Sigmoid colon (tissue), 7 donors: ENCODE data around the gene SH3RF3. TPM values are rescaled to one million over a fixed set of nuclear protein-coding genes. Genes with fewer than 3 reads are reported as not detected.

ENCODE experiments used
- DNase-seq: peaks from one replicate; pipeline ENCODE4 v3.0.0-alpha.2; 2019
- H3K27ac ChIP-seq, 4 donors: fragments of 200-600 bp; sonication (generic); one replicate each; pipeline ENCODE4 v1.5.1; 2016 to 2019; ENCODE audit warnings: mild to moderate bottlenecking in 1 of 4
- H3K27me3 ChIP-seq, 3 donors: fragments of 200-600 bp; sonication (generic); one replicate each; pipeline ENCODE4 v1.5.1; 2019; ENCODE audit warnings: mild to moderate bottlenecking in 1 of 3
- H3K36me3 ChIP-seq, 4 donors: fragments of 200-600 bp; sonication (generic); one replicate each; pipeline ENCODE4 v1.5.1; 2016 to 2019
- H3K4me1 ChIP-seq, 4 donors: fragments of 200-600 bp; sonication (generic); one replicate each; pipeline ENCODE4 v1.5.1; 2017 to 2019
- H3K4me3 ChIP-seq, 4 donors: fragments of 200-600 bp; sonication (generic); one replicate each; pipeline ENCODE4 v1.5.1; 2017 to 2019; ENCODE audit warnings: mild to moderate bottlenecking in 2 of 4, moderate library complexity in 1 of 4
- H3K9me3 ChIP-seq, 4 donors: fragments of 200-600 bp in 3 of 4; sonication (generic) in 3 of 4; one replicate each; pipeline versions ENCODE4 v1.5.1 to v1.6.1; 2013 to 2019
- CTCF ChIP-seq, 4 experiments: fragments of 450-650 bp in 3 of 4; fragments of 200-600 bp in 1 of 4; IDR thresholded peaks; one replicate each; pipeline ENCODE4 v1.5.1; 2016 to 2019; ENCODE audit warnings: antibody characterized with exemption in 4 of 4, mild to moderate bottlenecking in 3 of 4, moderate library complexity in 2 of 4
- EP300 ChIP-seq, 4 donors: sonication (generic); formaldehyde crosslinking; IDR thresholded peaks; one replicate each; pipeline ENCODE4 v1.6.1; 2017; ENCODE audit warnings: antibody characterized with exemption in 4 of 4
- POLR2A ChIP-seq, 2 donors: fragments of 450-650 bp; IDR thresholded peaks; one replicate each; pipeline ENCODE4 v1.6.1; 2016; ENCODE audit warnings: antibody characterized with exemption in 2 of 2, mild to moderate bottlenecking in 2 of 2, moderate library complexity in 2 of 2
- POLR2AphosphoS5 ChIP-seq, 4 donors: sonication (generic); formaldehyde crosslinking; IDR thresholded peaks; one replicate each; pipeline ENCODE4 v1.6.1; 2017; ENCODE audit warnings: antibody characterized with exemption in 4 of 4
- WGBS, 2 donors: extraction: QIAGEN DNeasy Blood & Tissue Kit; methylation state at CpG; one replicate each; pipeline ENCODE4 v1.1.7; 2013; 5-methylcytosine and 5-hydroxymethylcytosine counted together
- intact Hi-C: fragments of 100-400 bp; cut with DNase I; formaldehyde crosslinking; loops from one replicate; pipeline ENCODE4 v1.15.1; 2023
- polyA plus RNA-seq, 3 donors: library from polyadenylated mRNA; stranded (reverse); fragments of 200-250 nt; gene quantifications; one replicate each; pipeline ENCODE4 v1.2.3, GENCODE V29; 2013
- total RNA-seq, 4 donors: library from RNA; depleted of rRNA; stranded (reverse); fragments of >200 nt; gene quantifications; one replicate each; pipeline ENCODE4 v1.1.0, GENCODE V29; 2016
- donor health status: healthy with polysubstance abuse.
- donor health status: Bipolar disorder and iron deficiency.
- donor health status: healthy.

The SH3RF3 gene
- total and polyA plus RNA-seq, 7 donors = 0.69 to 10.0 (median 3.4) TPM

- no peaks in the 10 kb centered on the region for H3K36me3 ChIP-seq
- intact Hi-C loops = loop anchor here (10.0 kb wide), 1 partner anchor 516 kb away; no protein-coding TSS in a partner anchor
- peak overlapping the region in 3 of 4 donors; percentile 19 to 92 (median 42) for H3K27ac ChIP-seq
- no peaks in the 10 kb centered on the region for H3K27me3 ChIP-seq
- 77 to 80% methylated on average over 3 of the region's 3 CpGs for WGBS, 2 donors
- no peak for TF ChIP-seq CTCF (IDR thresholded peaks at IDR 0.05)
- TF ChIP-seq POLR2AphosphoS5 (IDR thresholded peaks at IDR 0.05) = peak in 2 of 4 donors; percentile 32 to 48
- no peaks in the 10 kb centered on the region for H3K9me3 ChIP-seq
- peaks cover 0 to 48% (median 32%) of the 10 kb centered on the region in 4 donors for H3K4me1 ChIP-seq
- DNase-seq = no peak
- no peak overlapping the region for H3K4me3 ChIP-seq
Observed at GRCh38 chr2:109178968-109179367, 50.0 kb downstream of the SH3RF3 start.

DNA sequence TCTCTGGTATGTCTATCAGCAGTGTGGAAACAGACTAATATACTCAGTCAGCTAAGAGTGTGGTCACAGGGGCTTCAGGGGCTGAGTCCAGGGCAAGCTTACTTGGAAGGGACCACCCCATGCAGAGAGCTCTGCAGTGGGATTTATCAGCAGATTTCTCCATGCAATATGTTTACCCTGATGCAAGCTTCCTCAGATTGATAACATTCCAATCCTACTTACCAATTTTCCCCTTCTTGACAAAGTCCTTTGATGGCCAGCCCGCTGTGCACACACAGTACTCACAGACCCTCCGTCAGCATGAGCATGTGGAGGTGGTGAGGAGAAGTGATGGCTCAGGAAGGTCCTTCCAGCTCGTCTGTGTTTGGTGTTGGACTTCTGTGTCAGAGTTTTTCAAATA, 51.8 kb downstream of the SH3RF3 start:
- H3K36me3 ChIP-seq = no peaks in the 10 kb centered on the region
- peak; percentile 29 for DNase-seq
- H3K27ac ChIP-seq = no peak overlapping the region
- peaks cover 0 to 46% (median 35%) of the 10 kb centered on the region in 4 donors for H3K4me1 ChIP-seq
- 81 to 89% methylated on average over 3 of the region's 3 CpGs for WGBS, 2 donors
- no peaks in the 10 kb centered on the region for H3K9me3 ChIP-seq
- no peaks in the 10 kb centered on the region for H3K27me3 ChIP-seq
- H3K4me3 ChIP-seq = no peak overlapping the region
- TF ChIP-seq EP300 (IDR thresholded peaks at IDR 0.05) = no peak
- intact Hi-C loops = no loop called here

- no peak for DNase-seq
- peaks cover 0 to 46% (median 42%) of the 10 kb centered on the region in 4 donors for H3K4me1 ChIP-seq
- H3K36me3 ChIP-seq = no peaks in the 10 kb centered on the region
- 98 to 100% methylated on average over 2 of the region's 2 CpGs for WGBS, 2 donors
- intact Hi-C loops = no loop called here
- no peaks in the 10 kb centered on the region for H3K9me3 ChIP-seq
- TF ChIP-seq EP300 (IDR thresholded peaks at IDR 0.05) (no peak), POLR2A (IDR thresholded peaks at IDR 0.05) (no peak), POLR2AphosphoS5 (IDR thresholded peaks at IDR 0.05) (no peak), CTCF (IDR thresholded peaks at IDR 0.05) (no peak)
- H3K27me3 ChIP-seq = no peaks in the 10 kb centered on the region
- no peak overlapping the region for H3K4me3 ChIP-seq
- no peak overlapping the region for H3K27ac ChIP-seq
Observed at GRCh38 chr2:109182426-109182825, 53.4 kb downstream of the SH3RF3 start.

DNA sequence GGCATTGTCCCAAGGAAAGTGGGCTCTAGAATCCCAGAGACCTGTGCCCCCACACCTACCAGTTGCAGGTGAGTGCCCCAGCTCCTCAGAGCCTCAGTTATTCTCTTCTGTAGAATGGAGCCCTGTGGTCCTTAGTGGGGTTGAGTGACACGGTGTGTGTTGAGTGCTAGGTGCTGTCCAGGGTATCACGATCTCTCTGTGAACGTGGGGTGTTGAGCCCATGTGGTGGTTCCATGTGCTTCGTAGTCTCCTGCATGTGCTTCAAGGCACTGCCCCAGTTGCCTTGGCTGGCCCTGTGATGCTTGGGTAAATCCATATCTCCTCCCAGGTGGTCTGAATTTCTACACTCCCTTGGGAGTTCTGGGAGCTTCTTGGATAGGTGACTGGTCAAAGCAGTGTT, 54.9 kb downstream of the SH3RF3 start:
- no peaks in the 10 kb centered on the region for H3K27me3 ChIP-seq
- intact Hi-C loops = no loop called here
- WGBS, 2 donors = 91 to 95% methylated on average over 4 of the region's 4 CpGs
- DNase-seq = peak; percentile 37
- H3K27ac ChIP-seq = peak overlapping the region in 2 of 4 donors; percentile 87
- TF ChIP-seq CTCF (IDR thresholded peaks at IDR 0.05) (no peak), POLR2AphosphoS5 (IDR thresholded peaks at IDR 0.05) (no peak), EP300 (IDR thresholded peaks at IDR 0.05) (no peak), POLR2A (IDR thresholded peaks at IDR 0.05) (no peak)
- no peak overlapping the region for H3K4me3 ChIP-seq
- peaks cover 0 to 47% (median 34%) of the 10 kb centered on the region in 4 donors for H3K4me1 ChIP-seq
- H3K36me3 ChIP-seq = no peaks in the 10 kb centered on the region
- H3K9me3 ChIP-seq = no peaks in the 10 kb centered on the region

DNA sequence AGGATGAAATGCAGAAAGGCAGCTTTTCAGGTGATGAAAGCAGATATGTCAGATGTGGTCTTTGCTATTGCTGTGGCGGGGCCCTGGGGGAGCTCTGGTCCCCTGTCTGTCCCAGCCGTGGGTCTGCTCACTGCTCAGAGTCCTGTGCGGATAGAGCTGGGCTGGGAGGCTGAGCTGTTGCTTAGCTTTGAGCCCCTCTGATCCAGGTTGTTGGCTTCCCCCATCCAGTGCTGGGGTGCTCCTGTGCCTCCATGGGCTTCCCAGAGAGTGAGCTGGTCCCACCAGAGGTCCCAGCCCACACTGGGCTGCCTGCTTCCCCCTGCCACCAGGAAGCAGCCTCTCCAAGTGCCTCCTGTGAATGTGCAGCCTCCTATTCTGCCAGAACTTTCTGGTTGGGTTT, 55.4 kb downstream of the SH3RF3 start:
- H3K9me3 ChIP-seq = no peaks in the 10 kb centered on the region
- H3K27ac ChIP-seq = peak overlapping the region; percentile 80 to 87 (median 86)
- no peak for TF ChIP-seq POLR2AphosphoS5 (IDR thresholded peaks at IDR 0.05)
- TF ChIP-seq EP300 (IDR thresholded peaks at IDR 0.05) = no peak
- TF ChIP-seq CTCF (IDR thresholded peaks at IDR 0.05) = no peak
- TF ChIP-seq POLR2A (IDR thresholded peaks at IDR 0.05) = no peak
- H3K4me3 ChIP-seq = no peak overlapping the region
- intact Hi-C loops = no loop called here
- peaks cover 0 to 52% (median 34%) of the 10 kb centered on the region in 4 donors for H3K4me1 ChIP-seq
- WGBS, 2 donors = 93 to 95% methylated on average over 3 of the region's 3 CpGs
- DNase-seq = peak; percentile 60
- H3K27me3 ChIP-seq = no peaks in the 10 kb centered on the region
- H3K36me3 ChIP-seq = no peaks in the 10 kb centered on the region
